HFFc6 (cell line): ENCODE measurements around the gene GJB3. TPM values are rescaled to one million over a fixed set of nuclear protein-coding genes. Genes with fewer than 3 reads are reported as not detected.

Experiments used
- DNase-seq: peaks from one replicate; pipeline ENCODE4 v3.0.0-alpha.2; 2018
- H3K27ac Mint-ChIP-seq: 2 replicates; pipeline ENCODE4 v1.8.0; 2020; ENCODE audit warnings: mild to moderate bottlenecking, mixed read lengths
- H3K27me3 Mint-ChIP-seq: 2 replicates; pipeline ENCODE4 v1.8.0; 2021; ENCODE audit warnings: mild to moderate bottlenecking, moderate library complexity, mixed read lengths; ENCODE audit not compliant: insufficient read depth
- H3K36me3 Mint-ChIP-seq: 2 replicates; pipeline ENCODE4 v1.8.0; 2021; ENCODE audit warnings: low read depth, mixed read lengths
- H3K4me1 Mint-ChIP-seq: 2 replicates; pipeline ENCODE4 v1.8.0; 2020; ENCODE audit warnings: low read depth, mixed read lengths
- H3K4me3 Mint-ChIP-seq: 2 replicates; pipeline ENCODE4 v1.8.0; 2020; ENCODE audit warnings: mild to moderate bottlenecking, moderate library complexity, mixed read lengths
- H3K9me3 Mint-ChIP-seq: 2 replicates; pipeline ENCODE4 v1.8.0; 2020; ENCODE audit warnings: mild to moderate bottlenecking, mixed read lengths
- total RNA-seq, 6 experiments: library from RNA; stranded (reverse); fragmentation: NEBNext Ultra II Directional; extraction: Animal tissue kit (Norgen Biotek cat#: 25700); gene quantifications; 2 replicates in 1 of 6; 3 replicates in 5 of 6; pipeline ENCODE4 v1.2.3, GENCODE V29; 2021
- TF ChIP-seq, protein P1 (sequence below): fragments of 200-600 bp; sonication (generic); IDR thresholded peaks from 2 replicates; pipeline ENCODE4 v1.5.0; 2021; ENCODE audit warnings: antibody characterized with exemption, mild to moderate bottlenecking

GJB3 gene
- total RNA-seq, 6 experiments from 2014 or later: 0.12 to 0.14 TPM; not detected in 4

DNA sequence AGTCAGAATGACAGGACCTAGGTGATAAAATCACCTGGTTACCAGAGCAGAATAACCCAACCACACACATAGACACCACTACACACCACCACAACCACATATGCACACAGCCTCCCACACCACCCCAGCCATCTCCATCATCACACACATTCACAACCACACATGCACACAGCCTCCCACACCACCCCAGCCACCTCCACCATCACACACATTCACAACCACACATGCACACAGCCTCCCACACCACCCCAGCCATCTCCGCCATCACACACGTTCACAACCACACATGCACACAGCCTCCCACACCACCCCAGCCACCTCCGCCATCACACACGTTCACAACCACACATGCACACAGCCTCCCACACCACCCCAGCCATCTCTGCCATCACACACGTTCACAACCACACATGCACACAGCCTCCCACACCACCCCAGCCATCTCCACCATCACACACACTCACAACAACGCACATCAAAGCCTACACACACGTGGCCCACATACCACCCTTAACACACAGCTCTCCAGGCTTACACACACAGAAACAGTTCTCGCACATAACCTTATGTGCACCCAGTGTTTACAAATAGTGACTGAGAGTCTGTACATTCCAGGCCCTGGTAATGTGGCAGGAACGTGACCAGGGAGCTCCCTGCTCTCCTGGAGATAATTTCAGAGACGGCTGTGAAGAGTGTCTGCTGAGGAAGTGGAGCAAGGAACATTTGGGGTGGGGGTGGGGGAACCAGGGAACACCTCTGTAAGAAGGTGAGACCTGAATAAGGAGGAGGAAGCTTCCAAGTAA, 3.3 kb upstream of the GJB3 start:
- Mint-ChIP-seq H3K27me3 (peaks cover 24% of the 10 kb centered on the region), H3K4me1 (peaks cover 6% of the 10 kb centered on the region), H3K36me3 (no peaks in the 10 kb centered on the region), H3K4me3 (no peak overlapping the region), H3K9me3 (no peaks in the 10 kb centered on the region), H3K27ac (no peak overlapping the region)
- DNase-seq: no peak
- TF ChIP-seq, protein P1, sequence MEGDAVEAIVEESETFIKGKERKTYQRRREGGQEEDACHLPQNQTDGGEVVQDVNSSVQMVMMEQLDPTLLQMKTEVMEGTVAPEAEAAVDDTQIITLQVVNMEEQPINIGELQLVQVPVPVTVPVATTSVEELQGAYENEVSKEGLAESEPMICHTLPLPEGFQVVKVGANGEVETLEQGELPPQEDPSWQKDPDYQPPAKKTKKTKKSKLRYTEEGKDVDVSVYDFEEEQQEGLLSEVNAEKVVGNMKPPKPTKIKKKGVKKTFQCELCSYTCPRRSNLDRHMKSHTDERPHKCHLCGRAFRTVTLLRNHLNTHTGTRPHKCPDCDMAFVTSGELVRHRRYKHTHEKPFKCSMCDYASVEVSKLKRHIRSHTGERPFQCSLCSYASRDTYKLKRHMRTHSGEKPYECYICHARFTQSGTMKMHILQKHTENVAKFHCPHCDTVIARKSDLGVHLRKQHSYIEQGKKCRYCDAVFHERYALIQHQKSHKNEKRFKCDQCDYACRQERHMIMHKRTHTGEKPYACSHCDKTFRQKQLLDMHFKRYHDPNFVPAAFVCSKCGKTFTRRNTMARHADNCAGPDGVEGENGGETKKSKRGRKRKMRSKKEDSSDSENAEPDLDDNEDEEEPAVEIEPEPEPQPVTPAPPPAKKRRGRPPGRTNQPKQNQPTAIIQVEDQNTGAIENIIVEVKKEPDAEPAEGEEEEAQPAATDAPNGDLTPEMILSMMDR: no peak

DNA sequence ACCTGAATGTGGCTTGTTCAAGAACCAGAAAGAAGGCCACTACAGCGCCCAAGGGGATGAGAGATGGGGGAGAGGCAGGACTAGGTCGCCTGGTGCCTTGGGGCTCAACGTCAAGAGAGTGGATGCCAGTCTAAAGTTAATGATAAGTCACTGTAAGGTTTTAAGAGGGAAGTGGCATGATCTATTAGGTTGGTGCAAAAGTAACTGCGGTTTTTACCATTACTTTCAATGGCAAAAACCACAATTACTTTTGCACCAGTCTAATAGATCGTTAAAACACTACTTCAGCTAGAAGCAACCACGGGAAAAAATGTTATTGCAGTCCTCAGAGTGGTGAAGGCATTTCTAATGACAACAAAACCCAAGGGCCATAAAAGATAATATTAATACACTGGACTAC, 2.6 kb upstream of the GJB3 start:
- TF ChIP-seq, protein P1: no peak
- Mint-ChIP-seq H3K27me3 (peaks cover 29% of the 10 kb centered on the region), H3K36me3 (no peaks in the 10 kb centered on the region), H3K27ac (no peak overlapping the region), H3K4me1 (peaks cover 13% of the 10 kb centered on the region), H3K9me3 (no peaks in the 10 kb centered on the region), H3K4me3 (no peak overlapping the region)
- no peak for DNase-seq

DNA sequence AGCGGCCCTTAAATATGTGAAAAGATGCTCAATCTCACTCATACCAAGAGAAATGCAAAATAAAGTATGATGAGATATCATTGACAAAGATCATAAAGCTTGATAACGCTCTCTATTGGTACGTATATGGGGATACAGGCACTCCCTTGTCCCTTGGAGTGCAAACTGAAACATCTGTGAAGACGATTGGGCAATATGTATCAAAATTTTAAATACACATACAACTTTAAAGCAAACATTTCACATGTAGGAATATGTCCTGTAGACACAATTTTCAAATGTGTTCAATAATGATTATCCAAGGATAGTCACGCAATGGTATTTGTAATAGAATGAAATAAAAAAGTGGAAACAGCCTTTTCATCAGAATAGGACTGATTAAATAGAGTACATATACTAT, 2.0 kb upstream of the GJB3 start:
- no peaks in the 10 kb centered on the region for H3K9me3 Mint-ChIP-seq
- TF ChIP-seq, protein P1: no peak
- DNase-seq: no peak
- peaks cover 19% of the 10 kb centered on the region for H3K4me1 Mint-ChIP-seq
- H3K27ac Mint-ChIP-seq: no peak overlapping the region
- H3K27me3 Mint-ChIP-seq: peaks cover 29% of the 10 kb centered on the region
- H3K4me3 Mint-ChIP-seq: no peak overlapping the region
- no peaks in the 10 kb centered on the region for H3K36me3 Mint-ChIP-seq

DNA sequence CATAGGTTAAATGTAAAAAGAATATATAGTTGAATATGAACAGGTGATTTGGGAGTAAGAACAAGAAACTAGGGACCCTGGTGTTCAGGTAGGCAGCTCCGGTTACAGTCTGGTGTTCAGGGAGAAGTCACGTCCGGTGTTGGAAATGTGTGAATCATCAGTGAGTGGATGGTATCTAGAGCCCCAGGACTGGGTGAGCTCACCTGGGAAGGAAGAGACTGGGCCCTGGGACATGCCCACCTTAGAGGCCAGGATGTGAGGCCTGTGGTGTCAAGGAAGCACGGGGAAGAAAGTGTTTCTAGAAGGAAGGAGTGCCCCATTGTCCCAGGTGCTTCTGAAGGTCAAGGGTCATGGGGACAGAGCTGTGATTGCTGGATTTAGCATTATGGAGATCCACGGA, 1.5 kb upstream of the GJB3 start:
- Mint-ChIP-seq H3K4me3 (no peak overlapping the region), H3K27me3 (peaks cover 29% of the 10 kb centered on the region), H3K4me1 (peaks cover 22% of the 10 kb centered on the region), H3K9me3 (no peaks in the 10 kb centered on the region), H3K36me3 (no peaks in the 10 kb centered on the region), H3K27ac (no peak overlapping the region)
- TF ChIP-seq, protein P1: no peak
- DNase-seq: no peak

DNA sequence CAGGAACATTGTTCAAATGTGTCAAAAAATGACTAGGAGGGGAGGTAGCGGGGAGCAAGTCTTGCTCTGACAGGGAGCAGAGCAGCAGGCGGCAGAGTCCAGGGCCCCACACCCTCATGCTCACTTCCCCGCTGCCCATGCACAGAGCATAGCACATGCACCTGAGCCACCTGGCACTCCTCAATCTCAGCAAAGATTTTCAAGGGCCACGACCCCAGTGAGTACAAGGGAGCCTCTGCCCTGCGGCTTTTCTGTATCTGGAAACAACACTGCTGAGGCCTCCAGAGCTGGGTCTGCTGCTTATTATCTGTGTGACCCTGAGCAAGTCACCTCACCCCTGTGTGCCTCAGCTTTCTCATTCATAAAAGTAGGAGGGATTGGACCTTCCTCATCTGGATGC, 1.1 kb upstream of the GJB3 start:
- H3K9me3 Mint-ChIP-seq: no peaks in the 10 kb centered on the region
- no peaks in the 10 kb centered on the region for H3K36me3 Mint-ChIP-seq
- H3K4me3 Mint-ChIP-seq: no peak overlapping the region
- H3K4me1 Mint-ChIP-seq: peaks cover 22% of the 10 kb centered on the region
- no peak for DNase-seq
- TF ChIP-seq, protein P1: no peak
- H3K27ac Mint-ChIP-seq: no peak overlapping the region
- H3K27me3 Mint-ChIP-seq: peaks cover 29% of the 10 kb centered on the region
